RWPE2 (cell line): ENCODE measurements around the gene FMN2.

Experiments used
- ATAC-seq: fragments of 200-7000 bp; cut with Tn5 transposase; 3 replicates; pipeline ENCODE4 v1.9.1; 2021; ENCODE audit warnings: low read depth
- DNase-seq: peaks from one replicate; pipeline ENCODE4 v3.0.0-alpha.2; 2020; ENCODE audit warnings: low spot score
- H3K27ac ChIP-seq: fragments of 450-650 bp; 2 replicates; pipeline ENCODE4 v1.5.1; 2017; ENCODE audit warnings: mild to moderate bottlenecking; ENCODE audit not compliant: poor library complexity, severe bottlenecking
- H3K27me3 ChIP-seq: fragments of 250-450 bp; sonication (Bioruptor Pico); 2 replicates; pipeline ENCODE4 v1.5.1; 2021; ENCODE audit warnings: mild to moderate bottlenecking, moderate library complexity; ENCODE audit not compliant: insufficient read depth, poor library complexity, severe bottlenecking
- H3K36me3 ChIP-seq: fragments of 250-450 bp; sonication (Bioruptor Pico); 2 replicates; pipeline ENCODE4 v1.5.1; 2020; ENCODE audit warnings: low read depth, mild to moderate bottlenecking, moderate library complexity
- H3K4me1 ChIP-seq: fragments of 250-450 bp; sonication (Bioruptor Pico); 2 replicates; pipeline ENCODE4 v1.5.1; 2021; ENCODE audit warnings: mild to moderate bottlenecking, moderate library complexity; ENCODE audit not compliant: insufficient read depth, poor library complexity, severe bottlenecking
- H3K4me3 ChIP-seq: fragments of 250-450 bp; sonication (Bioruptor Pico); 2 replicates; pipeline ENCODE4 v1.5.1; 2021; ENCODE audit warnings: mild to moderate bottlenecking, moderate library complexity; ENCODE audit not compliant: severe bottlenecking
- H3K9me3 ChIP-seq: fragments of 250-450 bp; sonication (Bioruptor Pico); 2 replicates; pipeline ENCODE4 v1.5.1; 2021; ENCODE audit warnings: mild to moderate bottlenecking, moderate library complexity; ENCODE audit not compliant: severe bottlenecking
- CTCF ChIP-seq: fragments of 450-650 bp; IDR thresholded peaks from one replicate; pipeline ENCODE4 v1.5.1; 2017; ENCODE audit warnings: mild to moderate bottlenecking, moderate library complexity; ENCODE audit not compliant: poor library complexity, severe bottlenecking

FMN2 gene

GRCh38 chr1:240074422-240074821 is 17.3 kb upstream of the FMN2 start:
- ATAC-seq (no peak), DNase-seq (no peak)
- Histone ChIP-seq H3K4me3 (no peak overlapping the region), H3K4me1 (no peaks in the 10 kb centered on the region), H3K27me3 (no peaks in the 10 kb centered on the region), H3K9me3 (no peaks in the 10 kb centered on the region), H3K36me3 (no peaks in the 10 kb centered on the region), H3K27ac (no peak overlapping the region)
- no peak for TF ChIP-seq CTCF

- Histone ChIP-seq H3K36me3 (no peaks in the 10 kb centered on the region), H3K9me3 (no peaks in the 10 kb centered on the region), H3K27ac (no peak overlapping the region), H3K4me1 (no peaks in the 10 kb centered on the region), H3K4me3 (no peak overlapping the region), H3K27me3 (no peaks in the 10 kb centered on the region)
- no peak for ATAC-seq
- no peak for TF ChIP-seq CTCF
- DNase-seq: no peak
These were observed 16.8 kb upstream of the FMN2 start for GRCh38 chr1:240074908-240075307.

DNA sequence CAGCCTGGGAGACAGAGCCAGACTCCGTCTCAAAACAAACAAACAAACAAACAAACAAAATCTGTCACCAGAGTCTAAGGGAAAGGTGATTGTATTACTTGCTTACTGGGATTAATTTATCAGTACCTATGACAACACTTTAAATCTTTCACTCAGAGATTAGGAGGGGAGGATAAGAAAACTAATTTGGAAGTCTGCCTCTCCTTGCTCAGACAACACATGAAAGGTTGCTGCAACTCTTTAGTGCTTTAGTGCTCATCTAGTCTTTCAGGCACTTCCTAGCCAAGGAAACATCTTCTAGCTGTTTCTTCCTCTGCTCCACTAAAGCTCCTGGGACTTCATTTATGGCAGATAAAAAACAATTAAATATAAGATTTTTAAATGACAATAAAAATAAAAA is 7.3 kb upstream of the FMN2 start:
- H3K9me3 ChIP-seq: no peaks in the 10 kb centered on the region
- TF ChIP-seq CTCF: no peak

GRCh38 chr1:240084749-240085148 is 6.9 kb upstream of the FMN2 start:
- Histone ChIP-seq H3K27me3 (peaks cover 5% of the 10 kb centered on the region), H3K4me1 (no peaks in the 10 kb centered on the region), H3K36me3 (no peaks in the 10 kb centered on the region), H3K4me3 (no peak overlapping the region), H3K27ac (no peak overlapping the region), H3K9me3 (no peaks in the 10 kb centered on the region)
- no peak for TF ChIP-seq CTCF
- DNase-seq (no peak), ATAC-seq (no peak)

More for the DNA sequence above, 7.3 kb upstream of the FMN2 start:
- peaks cover under 1% of the 10 kb centered on the region for H3K27me3 ChIP-seq
- H3K27ac ChIP-seq: no peak overlapping the region
- H3K4me1 ChIP-seq: no peaks in the 10 kb centered on the region
- ATAC-seq: no peak
- H3K4me3 ChIP-seq: no peak overlapping the region
- no peak for DNase-seq
- no peaks in the 10 kb centered on the region for H3K36me3 ChIP-seq

- Histone ChIP-seq H3K27ac (no peak overlapping the region), H3K27me3 (peaks cover 23% of the 10 kb centered on the region), H3K36me3 (no peaks in the 10 kb centered on the region), H3K4me3 (no peak overlapping the region), H3K9me3 (no peaks in the 10 kb centered on the region), H3K4me1 (no peaks in the 10 kb centered on the region)
- no peak for ATAC-seq
- no peak for DNase-seq
- TF ChIP-seq CTCF: no peak
These were observed 5.0 kb upstream of the FMN2 start for GRCh38 chr1:240086726-240087125.
